ENCODE results near the gene PCYT1A. TPM values are rescaled to one million over a fixed set of nuclear protein-coding genes. Genes with fewer than 3 reads are reported as not detected.
A peak's percentile ranks its signal among the peaks of the same experiment; 100 is the strongest.

The PCYT1A gene
- total RNA-seq, result 100 to 1,000 TPM in 3 of 4 donors, 10 to 100 TPM in 1; 96.2 to 144 (median 110) TPM

- intact Hi-C loops (cut with DNase I; ENCODE audit: low total_unique reads), result no loop called here
- peak; percentile 90 to 97 for DNase-seq (ENCODE audit: low spot score in 2 of 2)
- 0% methylated on average over 25 to 34 of the region's 55 CpGs for WGBS, 2 donors
- TF ChIP-seq POLR2A (IDR thresholded peaks at IDR 0.05) (no peak), CTCF (IDR thresholded peaks at IDR 0.05) (no peak)
- H3K4me3 ChIP-seq (ENCODE audit: low read depth, poor library complexity, severe bottlenecking), result peak within 1 kb of the TSS; percentile 90
Observed at GRCh38 chr3:196287440-196288140, at the start of gene PCYT1A. Gene PCYT1A (minus strand): TSS chr3:196287726. CDS start chr3:196270531, 17,195 bp downstream.

GRCh38 chr3:196336319-196337145 is 49.0 kb upstream of the PCYT1A start:
- intact Hi-C loops (cut with DNase I; ENCODE audit: low total_unique reads), result no loop called here
- H3K4me3 ChIP-seq (ENCODE audit: low read depth, poor library complexity, severe bottlenecking), result no peak overlapping the region
- TF ChIP-seq POLR2A (IDR thresholded peaks at IDR 0.05) (no peak), CTCF (IDR thresholded peaks at IDR 0.05) (no peak)
- WGBS, 2 donors, result 83 to 85% methylated on average over 17 of the region's 17 CpGs
- no peak for DNase-seq (ENCODE audit: low spot score in 2 of 2)

GRCh38 chr3:196335503-196335948 is 48.0 kb upstream of the PCYT1A start:
- no peak for DNase-seq (ENCODE audit: low spot score in 2 of 2)
- no peak for TF ChIP-seq CTCF (IDR thresholded peaks at IDR 0.05)
- intact Hi-C loops (cut with DNase I; ENCODE audit: low total_unique reads), result no loop called here
- H3K4me3 ChIP-seq (ENCODE audit: low read depth, poor library complexity, severe bottlenecking), result no peak overlapping the region
- WGBS, 2 donors, result 48 to 61% methylated on average over 12 of the region's 12 CpGs

- no peak for TF ChIP-seq POLR2A (IDR thresholded peaks at IDR 0.05)
- no peak overlapping the region for H3K4me3 ChIP-seq (ENCODE audit: low read depth, poor library complexity, severe bottlenecking)
- WGBS, 2 donors, result 17% methylated on average over 1 of the region's 1 CpG; no CpG with 5 or more reads in 1 of the 2 donors
- DNase-seq (ENCODE audit: low spot score in 2 of 2), result no peak
- intact Hi-C loops (cut with DNase I; ENCODE audit: low total_unique reads), result no loop called here
Observed at GRCh38 chr3:196334982-196335381, 47.5 kb upstream of the PCYT1A start.

- DNase-seq (ENCODE audit: low spot score in 2 of 2), result no peak
- no peak overlapping the region for H3K4me3 ChIP-seq (ENCODE audit: low read depth, poor library complexity, severe bottlenecking)
- 78 to 81% methylated on average over 8 of the region's 8 CpGs for WGBS, 2 donors
- TF ChIP-seq CTCF (IDR thresholded peaks at IDR 0.05) (no peak), POLR2A (IDR thresholded peaks at IDR 0.05) (no peak)
- intact Hi-C loops (cut with DNase I; ENCODE audit: low total_unique reads), result no loop called here
Observed at GRCh38 chr3:196332168-196332567, 44.6 kb upstream of the PCYT1A start.

- DNase-seq (ENCODE audit: low spot score in 2 of 2), result no peak
- WGBS, 2 donors, result 32 to 52% methylated on average over 3 to 6 of the region's 6 CpGs
- no peak overlapping the region for H3K4me3 ChIP-seq (ENCODE audit: low read depth, poor library complexity, severe bottlenecking)
- intact Hi-C loops (cut with DNase I; ENCODE audit: low total_unique reads), result no loop called here
- TF ChIP-seq CTCF (IDR thresholded peaks at IDR 0.05) (no peak), POLR2A (IDR thresholded peaks at IDR 0.05) (no peak)
Observed at GRCh38 chr3:196327405-196327804, 39.9 kb upstream of the PCYT1A start.

Data from lower leg skin (tissue), 4 donors.